Right renal pelvis (tissue), 4 donors: ENCODE data around the gene WDR74. TPM values are rescaled to one million over a fixed set of nuclear protein-coding genes. Genes with fewer than 3 reads are reported as not detected.
"Not testable (repeated sequence)": the region's sequence is repeated elsewhere in the genome, so short reads cannot be mapped to it uniquely, and the experiment has no call there.

Experiments
- DNase-seq, 4 donors: peaks; one replicate each; pipeline ENCODE4 v3.0.0-alpha.2; 2013; ENCODE audit warnings: low read depth in 4 of 4, low spot score in 3 of 4, missing footprints in 1 of 4
- polyA plus RNA-seq, 4 donors: library from polyadenylated mRNA; unstranded; fragments of 120-200 nt; gene quantifications; one replicate each; pipeline ENCODE4 v1.2.1, GENCODE V29; 2013; ENCODE audit not compliant: insufficient read length in 4 of 4

WDR74 gene
- polyA plus RNA-seq = 10 to 100 TPM; 35.4 to 40.9 (median 38.7) TPM

DNA sequence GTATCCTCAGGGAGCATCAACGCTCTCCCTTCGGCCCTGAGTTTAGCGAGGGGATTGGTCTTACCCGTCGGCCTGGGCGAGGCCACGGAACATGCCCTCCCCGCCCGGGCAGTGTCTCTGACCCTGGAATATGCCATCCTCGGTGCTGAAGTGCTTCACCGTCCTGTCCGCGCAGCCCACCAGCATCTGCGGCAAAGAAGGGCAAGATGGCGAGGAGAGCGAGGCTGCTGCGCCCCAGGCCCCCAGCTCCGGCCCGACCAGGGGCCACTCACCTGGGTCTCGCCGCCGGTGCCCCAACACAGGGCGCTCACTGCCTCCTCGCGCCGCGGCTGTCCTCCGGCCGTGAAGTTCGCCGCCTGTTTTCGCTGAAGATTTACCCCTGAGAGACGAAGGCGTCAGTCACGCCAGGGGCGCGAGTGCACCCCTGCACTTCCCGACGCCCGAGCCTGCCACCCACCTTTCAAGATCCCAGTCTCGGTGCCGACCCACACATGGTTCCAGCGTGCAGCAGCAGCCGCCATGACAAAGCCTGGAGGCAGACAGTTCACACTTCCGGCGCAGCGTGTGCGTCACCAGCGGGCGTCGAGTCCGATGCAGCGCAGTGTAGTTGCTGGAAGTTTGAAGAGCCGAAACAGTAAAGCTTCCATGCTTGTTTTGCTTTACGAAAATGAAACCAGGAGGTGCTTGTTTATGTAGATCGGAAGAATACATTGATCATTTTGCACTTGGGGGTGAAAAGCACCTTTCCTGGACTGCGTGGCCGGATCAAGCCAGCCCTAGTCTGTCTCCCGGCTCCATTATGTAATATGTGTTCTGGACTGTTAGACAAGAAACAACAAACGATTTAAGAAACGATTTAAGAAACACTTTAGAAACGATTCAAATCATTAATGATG lies at the start of gene WDR74:
TSS of gene WDR74 (minus strand) at position 541 of the 896 bp plus-strand sequence. CDS start at position 521, 20 bp downstream.
- peak; percentile 90 to 91 (median 90) for DNase-seq

DNA sequence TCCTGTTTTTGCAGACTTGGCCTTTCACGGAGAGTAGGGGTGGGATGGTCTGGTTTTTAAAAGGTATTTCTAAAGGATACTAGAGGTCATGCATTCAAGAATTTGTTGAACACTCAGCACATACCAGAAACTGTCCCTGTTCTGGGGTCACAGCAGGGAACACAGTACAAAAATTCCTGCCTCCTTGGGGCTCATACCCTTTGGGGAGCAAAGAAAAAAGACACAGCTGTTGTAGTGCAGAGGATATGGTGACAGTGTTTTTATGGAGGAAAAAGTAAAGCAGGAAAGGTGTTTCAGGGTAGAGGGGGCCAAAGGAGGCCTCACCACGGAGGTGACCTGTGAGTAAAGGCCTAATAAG lies 49.7 kb upstream of the WDR74 start:
- no peak for DNase-seq

DNA sequence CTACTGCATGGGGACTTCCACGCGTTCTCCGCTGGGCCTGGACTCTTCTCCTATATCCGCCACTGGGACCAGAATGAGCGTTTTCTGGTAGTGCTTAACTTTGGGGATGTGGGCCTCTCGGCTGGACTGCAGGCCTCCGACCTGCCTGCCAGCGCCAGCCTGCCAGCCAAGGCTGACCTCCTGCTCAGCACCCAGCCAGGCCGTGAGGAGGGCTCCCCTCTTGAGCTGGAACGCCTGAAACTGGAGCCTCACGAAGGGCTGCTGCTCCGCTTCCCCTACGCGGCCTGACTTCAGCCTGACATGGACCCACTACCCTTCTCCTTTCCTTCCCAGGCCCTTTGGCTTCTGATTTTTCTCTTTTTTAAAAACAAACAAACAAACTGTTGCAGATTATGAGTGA lies 49.0 kb upstream of the WDR74 start:
- DNase-seq = no peak

DNA sequence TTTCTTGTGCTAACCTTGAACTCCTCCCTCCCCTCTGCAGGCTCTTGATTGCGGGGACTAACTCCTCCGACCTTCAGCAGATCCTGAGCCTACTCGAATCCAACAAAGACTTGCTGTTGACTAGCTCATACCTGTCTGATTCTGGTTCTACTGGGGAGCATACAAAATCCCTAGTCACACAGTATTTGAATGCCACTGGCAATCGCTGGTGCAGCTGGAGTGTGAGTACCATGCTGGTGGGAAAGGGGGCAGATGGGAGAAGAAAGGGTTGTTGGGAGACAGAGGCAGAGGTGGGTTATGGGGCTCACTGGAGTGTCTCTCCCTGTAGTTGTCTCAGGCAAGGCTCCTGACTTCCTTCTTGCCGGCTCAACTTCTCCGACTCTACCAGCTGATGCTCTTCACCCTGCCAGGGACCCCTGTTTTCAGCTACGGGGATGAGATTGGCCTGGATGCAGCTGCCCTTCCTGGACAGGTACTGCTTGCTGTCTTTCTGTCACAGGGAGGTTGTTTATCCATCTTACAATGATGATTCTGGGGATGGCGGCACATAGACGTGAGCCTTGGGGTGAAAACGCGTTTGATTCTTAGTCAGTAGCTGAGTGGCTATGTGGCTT lies 45.9 kb upstream of the WDR74 start:
- DNase-seq = no peak

DNA sequence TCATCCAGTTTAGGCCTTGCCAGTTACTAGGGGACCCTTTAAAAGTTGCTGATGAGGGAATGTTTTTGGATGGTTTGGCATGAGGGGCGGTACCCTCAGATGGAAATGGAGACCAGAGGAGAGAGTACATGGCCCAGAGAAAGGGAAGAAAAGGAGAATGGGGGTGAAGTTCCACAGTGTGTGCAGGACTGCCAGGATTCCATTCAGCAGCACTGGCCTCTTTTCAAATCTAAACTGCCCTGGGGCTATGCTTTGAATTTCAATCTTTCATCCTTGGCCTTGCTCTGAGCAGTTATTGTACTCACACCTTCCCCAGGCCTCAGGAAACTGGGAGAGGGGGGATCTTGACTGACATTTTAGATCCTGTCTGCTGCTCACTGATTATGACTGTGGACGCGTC lies 44.3 kb upstream of the WDR74 start:
- DNase-seq = no peak

DNA sequence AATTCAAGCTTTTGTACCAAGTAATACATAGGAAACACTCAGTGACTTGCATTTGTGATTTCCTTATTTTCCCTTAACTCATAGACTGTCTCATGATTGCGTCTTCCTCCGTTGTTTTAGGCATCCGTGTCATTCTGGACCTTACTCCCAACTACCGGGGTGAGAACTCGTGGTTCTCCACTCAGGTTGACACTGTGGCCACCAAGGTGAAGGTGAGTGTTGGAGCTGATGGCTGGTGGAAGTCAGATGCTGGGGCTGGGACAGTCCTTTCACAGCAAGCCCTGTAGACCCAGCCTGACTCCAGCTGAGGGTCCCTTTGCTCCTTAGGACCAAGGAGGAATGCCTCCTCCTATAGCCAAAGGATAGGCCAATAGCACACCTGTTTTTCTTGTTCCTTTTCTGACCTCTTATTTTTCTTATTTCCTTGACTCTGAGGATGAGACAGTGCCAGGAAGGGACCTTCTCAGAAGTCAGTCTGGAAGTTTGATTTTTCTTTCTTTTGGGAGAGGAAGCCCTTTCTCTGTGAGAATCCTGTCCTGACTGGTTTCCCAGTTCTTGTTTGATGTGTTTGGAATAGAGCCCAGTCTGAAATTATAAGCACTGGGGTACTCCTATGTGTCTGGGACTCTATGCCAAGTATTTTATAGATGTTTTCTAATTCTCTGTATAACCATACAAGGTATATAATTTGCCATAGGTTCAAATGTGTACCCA lies 43.6 kb upstream of the WDR74 start:
- DNase-seq = no peak

DNA sequence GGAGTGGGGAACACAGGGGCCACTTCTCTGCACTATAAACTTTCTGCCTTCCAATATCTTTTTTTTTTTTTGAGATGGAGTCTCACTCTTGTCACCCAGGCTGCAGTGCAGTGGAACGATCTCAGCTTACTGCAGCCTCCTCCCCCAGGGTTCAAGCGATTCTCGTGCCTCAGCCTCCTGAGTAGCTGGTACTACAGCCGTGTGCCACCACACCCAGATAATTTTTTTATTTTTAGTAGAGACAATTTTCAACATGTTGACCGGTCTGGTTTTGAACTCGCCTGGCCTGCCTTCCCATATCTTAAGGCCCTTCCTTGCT lies 43.0 kb upstream of the WDR74 start:
- no peak for DNase-seq

DNA sequence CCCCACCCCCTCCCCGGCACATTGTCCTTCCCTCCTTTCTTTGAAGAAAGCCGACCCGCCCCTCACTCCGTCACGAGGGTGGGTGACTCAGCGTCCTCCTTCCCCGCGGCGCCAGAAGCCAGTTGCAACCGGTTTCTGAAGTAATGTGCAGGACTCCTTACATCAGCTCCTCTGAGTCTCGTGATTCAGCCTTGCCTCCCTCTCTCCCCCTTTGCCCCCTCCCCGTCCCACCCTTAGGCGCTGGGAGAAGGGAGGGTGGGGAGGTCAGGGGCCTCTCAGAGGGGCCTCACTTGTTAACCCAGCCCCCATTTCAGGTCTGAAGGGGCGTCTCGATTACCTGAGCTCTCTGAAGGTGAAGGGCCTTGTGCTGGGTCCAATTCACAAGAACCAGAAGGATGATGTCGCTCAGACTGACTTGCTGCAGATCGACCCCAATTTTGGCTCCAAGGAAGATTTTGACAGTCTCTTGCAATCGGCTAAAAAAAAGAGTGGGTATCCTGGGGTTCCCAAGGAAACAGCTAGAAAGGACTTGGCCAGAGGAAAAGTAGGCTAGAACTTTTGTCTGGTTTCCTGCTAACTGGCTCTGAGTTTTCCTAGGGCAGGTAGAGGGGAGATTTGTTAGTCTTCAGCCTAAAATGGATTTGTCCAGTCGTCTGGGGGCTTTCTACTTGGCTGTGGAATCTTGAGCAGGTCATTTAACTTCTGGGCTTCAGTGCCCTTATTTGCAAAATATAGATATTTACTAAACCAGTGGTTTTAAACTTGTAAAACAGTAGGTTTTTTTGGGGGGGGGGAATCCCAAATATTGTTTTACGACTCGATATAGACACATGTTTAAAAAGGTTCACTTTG lies 42.4 kb upstream of the WDR74 start:
- DNase-seq = peak; percentile 79 to 92 (median 92)

DNA sequence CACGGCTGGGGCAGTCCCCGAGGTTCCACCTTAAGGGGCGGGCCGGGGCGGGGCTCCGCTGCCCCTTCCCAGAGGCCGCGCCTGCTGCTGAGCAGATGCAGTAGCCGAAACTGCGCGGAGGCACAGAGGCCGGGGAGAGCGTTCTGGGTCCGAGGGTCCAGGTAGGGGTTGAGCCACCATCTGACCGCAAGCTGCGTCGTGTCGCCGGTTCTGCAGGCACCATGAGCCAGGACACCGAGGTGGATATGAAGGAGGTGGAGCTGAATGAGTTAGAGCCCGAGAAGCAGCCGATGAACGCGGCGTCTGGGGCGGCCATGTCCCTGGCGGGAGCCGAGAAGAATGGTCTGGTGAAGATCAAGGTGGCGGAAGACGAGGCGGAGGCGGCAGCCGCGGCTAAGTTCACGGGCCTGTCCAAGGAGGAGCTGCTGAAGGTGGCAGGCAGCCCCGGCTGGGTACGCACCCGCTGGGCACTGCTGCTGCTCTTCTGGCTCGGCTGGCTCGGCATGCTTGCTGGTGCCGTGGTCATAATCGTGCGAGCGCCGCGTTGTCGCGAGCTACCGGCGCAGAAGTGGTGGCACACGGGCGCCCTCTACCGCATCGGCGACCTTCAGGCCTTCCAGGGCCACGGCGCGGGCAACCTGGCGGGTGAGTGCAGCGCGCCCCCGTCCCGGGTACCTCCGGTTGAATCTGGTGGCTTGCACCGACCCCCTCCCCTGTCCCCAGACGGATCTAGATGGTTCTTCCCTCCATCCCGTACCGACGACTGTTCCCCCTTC lies 41.6 kb upstream of the WDR74 start, which contains the start of gene SLC3A2:
TSS of gene SLC3A2 (plus strand) at position 94 of the 776 bp plus-strand sequence. CDS start at position 222, 128 bp downstream.
- DNase-seq = peak; percentile 75 to 86 (median 81)

DNA sequence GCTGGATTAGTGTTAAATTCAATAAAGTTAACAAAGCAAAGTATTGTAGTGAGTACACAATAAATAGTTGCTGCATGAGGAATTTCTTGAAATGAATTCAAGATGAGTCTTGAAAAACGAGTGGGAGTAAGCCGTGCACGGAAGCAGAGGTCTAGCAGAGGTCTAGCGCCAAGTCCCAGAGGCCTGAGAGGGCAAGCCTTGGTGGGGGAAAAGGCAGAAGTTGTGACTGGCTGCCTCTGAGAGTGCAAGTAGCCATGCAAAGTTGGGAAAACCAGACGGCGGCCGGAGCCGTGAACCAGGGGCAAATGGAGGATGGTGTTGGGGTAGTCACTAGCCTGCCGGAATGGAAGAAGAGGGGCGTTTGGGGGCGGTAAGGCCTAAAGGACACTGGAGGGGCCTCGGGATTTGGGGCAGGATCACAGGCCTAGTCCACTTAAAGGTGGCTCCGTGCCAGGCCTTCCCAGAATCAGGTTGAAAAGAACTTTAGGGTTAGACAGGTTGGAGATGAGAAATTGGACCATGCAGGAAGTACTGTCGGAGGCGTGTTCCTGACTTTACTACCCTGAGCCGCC lies 40.9 kb upstream of the WDR74 start:
- DNase-seq = peak in 2 of 4 donors; percentile 28 to 45

DNA sequence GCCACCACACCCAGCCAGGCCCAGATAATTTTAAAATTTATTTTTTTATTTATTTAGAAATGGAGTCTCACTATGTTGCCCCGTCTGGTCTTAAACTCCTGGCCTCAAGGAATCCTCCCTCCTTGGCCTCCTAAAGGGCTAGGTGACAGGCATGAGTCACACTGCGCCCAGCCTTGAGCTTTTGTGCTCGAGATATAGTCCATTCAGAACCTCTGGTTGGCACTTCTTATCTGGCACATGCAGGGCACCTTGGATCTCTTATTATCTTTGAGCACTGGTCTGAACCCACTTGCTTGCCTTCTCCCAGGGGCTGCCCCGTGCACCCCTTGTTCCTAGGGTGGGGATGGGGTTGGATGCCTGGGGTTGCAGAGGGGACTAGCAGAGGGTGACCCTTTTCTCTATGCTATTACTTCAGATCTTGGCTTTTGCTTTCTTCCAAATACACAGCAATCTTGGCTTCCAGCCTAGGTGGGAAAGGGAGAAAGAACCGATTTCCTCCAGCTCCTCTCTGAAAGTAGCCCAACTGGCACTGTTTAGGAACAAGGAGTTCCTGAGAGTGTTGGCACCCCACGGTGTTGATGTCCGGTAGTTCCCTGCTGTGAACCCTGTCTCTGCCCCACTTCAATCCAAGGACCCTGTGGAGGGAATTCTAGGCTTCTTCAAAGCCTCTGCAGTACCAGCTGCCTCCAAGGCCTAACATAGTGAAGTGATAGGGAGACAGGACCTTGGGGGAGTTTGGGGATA lies 40.0 kb upstream of the WDR74 start:
- DNase-seq = no peak

DNA sequence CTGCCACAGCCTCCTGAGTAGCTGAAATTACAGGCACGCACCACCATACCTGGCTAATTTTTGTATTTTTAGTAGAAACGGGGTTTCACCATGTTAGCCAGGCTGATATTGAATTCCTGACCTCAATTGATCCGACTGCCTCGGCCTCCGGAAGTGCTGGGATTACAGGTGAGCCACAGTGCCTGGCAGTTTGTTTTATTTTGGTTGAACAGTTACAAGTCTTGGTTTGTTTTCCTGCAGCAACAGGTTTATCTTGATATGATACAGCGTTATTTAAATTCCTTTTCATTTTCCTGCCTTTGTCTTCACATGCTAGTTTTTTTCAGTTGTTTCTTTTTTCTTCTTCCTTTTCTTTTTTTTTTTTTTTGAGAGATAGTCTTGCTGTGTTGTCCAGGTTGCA lies 37.3 kb upstream of the WDR74 start:
- no peak for DNase-seq

DNA sequence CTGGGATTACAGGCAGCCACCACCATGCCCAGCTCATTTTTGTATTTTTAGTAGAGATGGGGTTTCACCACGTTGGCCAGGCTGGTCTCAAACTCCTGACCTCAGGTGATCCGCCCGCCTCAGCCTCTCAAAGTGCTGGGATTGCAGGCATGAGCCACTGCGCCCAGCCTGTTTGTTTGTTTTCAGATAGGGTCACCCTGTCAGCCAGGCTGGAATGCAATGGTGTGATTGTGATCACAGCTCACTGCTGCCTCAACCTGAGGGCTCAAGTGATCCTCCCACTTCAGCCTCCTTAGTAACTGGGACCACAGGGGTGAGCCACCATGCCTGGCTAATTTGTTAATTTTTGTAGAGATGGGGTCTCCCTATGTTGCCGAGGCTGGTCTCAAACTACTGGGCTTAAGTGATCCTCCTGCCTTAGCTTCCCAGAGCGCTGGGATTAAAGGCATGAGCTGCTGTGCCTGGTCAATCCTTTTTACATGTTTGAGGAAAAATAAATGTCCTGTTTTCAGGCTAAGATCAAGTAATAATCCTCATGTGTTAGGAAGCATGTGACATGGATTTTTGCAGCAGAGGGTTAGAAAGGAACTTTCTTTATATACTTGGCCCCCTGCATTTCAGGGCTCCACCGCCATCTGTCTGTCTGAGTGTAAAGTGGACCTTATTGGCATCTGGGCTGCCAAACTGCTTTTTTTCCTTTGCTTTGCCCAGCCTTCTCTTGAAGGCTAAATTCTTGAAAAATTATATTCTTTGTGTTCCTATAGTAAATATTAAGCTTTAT lies 36.5 kb upstream of the WDR74 start:
- no peak for DNase-seq

DNA sequence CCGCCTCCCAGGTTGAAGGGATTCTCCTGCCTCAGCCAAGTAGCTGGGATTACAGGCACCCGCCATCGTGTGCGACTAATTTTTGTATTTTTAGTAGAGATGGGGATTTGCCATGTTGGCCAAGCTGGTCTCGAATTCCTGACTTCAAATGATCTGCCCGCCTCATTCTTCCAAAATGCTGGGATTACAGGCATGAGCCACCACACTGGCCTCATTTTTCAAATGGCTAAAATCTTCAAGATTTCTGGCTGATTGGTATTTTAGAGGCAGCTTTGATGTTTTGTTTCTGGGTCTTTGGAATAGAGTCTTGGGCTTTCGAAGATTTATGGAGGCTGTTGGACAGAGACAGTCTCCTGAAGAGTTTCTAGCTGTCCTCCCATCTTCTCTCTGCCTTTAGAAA lies 35.5 kb upstream of the WDR74 start:
- DNase-seq = no peak

DNA sequence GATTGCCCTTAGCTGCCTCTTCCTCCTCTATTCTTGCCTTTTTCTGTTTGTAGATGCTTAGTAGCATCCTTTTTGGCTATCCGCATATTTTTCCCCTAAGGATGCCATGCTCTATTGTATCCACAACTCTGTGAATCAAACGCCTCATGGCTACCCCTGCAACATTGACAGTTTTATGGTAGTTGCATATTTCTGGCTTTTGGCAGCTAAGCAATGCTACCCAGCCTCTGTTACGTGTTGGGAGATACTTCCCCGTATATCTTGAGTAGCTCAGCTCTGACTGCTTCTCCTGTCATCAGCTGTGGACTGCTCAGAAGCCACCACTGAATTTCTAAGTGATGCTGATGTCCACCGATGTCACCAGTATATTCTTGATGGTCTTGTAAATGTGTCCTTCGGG lies 26.2 kb upstream of the WDR74 start:
- DNase-seq = no peak

DNA sequence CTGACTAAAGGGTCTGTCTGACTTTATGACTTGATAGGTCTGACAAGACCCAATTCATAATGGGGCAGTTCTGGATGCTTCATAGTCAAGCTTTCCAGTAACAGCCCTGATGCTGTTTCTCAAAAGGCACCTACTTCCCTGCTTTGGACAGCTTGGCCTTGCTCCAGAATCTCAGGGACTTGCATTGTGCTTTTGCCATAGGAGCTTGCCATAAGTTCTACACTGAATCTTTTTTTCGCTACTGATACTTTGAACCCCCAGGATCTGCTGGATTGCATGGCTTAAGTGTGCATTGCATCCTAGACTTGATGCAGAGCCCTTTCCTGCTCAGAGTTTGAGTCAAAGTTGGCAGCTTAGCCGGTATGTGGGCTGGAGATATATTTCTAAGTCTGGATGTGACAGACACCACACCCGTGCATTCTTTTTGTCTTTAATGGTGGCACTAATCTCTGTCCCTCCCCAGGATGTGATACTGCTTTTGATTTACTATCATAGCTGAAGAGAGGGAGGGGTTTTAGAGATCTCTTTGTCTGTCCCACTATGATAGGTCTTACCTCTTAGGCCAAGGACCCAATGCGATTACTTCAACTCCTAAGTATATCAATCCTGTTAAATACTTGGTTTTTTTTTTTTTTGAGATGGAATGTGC lies 24.4 kb upstream of the WDR74 start:
- DNase-seq = no peak

DNA sequence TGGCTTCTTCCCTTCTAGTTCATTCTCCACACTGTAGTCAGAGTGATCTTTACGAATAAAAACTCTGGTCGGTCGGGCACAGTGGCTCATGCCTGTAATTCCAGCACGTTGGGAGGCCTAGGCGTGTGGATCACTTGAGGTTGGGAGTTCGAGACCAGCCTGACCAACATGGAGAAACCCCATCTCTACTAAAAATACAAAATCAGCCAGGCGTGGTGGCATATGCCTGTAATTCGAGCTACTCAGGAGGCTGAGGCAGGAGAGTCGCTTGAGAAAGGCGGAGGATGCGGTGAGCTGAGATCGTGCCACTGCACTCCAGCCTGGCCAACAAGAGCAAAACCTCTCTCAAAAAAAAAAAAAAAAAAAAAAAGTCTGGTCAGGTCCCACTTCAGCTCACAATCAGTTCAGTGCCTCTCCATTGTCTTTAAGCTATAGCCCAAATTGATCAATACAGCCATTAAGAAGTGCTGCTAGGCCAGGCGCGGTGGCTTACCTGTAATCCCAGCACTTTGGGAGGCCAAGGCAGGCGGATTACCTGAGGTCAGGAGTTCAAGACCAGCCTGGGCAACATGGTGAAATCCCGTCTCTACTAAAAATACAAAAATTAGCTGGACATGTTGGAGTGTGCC lies 22.3 kb upstream of the WDR74 start:
- DNase-seq = not testable (repeated sequence)
